ENCODE results near the gene AK8.

AK8 gene

GRCh38 chr9:132710333-132710732 is 167.8 kb downstream of the AK8 start:
- no peak for DNase-seq

GRCh38 chr9:132708769-132709430 is 169.2 kb downstream of the AK8 start:
- no peak for DNase-seq

DNA sequence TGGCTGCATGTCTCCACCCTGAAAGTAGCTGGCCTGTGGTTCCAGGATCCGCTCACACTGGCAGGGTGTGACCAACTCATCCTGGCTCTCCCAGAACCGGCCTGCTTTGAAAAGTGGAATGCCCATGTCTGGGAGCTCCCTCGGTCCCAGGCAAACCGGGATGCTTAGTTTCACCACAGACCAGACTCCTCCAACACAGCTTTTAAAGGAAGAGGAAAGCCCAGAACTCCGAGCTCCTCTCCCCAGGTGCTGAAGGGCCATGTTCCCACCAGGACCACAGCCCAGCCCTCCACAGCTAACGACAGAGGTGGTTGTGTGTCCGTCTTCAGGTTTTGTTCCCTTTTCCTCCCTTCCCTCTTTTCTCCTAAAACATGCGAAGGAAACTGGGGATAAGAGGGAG is 169.8 kb downstream of the AK8 start:
- DNase-seq = no peak

DNA sequence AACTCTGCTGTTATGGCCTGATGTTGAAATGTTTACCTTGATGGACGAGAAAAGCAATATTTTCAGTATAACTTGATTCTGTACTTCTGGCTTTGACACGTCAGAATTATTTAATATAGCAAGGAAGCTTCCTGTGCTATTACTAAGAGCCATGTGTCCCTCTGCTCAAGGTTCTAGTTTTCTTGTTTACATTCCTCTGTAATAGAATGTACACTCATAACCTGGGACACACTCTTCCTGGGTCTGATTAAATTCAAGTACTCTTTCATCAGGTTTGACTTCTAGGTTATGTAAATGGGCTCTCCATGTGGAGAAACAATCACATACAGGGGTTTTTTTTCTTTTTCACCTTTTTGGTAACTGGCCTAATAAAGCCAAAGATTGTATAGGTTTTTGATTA is 174.7 kb downstream of the AK8 start:
- no peak for DNase-seq

DNA sequence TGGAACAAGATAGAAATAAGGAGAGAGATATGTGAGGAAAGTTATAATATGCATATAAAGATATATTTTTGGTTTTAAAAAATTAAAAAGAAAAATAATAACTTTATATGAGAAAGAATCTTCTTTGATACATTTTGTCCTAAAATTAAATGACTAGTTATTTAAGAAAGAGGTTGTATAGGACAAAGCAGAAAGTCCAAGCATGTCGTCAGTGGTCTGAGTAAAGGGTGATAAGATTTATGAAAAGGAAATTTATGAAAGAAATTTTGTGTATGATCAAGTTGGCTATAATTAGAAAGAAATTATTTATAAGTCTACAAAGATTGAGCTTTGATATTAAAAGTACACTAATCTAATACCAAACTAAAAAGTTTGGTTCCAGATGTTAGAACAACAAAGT is 175.8 kb downstream of the AK8 start:
- no peak for DNase-seq

GRCh38 chr9:132699956-132700355 is 178.1 kb downstream of the AK8 start:
- no peak for DNase-seq

DNA sequence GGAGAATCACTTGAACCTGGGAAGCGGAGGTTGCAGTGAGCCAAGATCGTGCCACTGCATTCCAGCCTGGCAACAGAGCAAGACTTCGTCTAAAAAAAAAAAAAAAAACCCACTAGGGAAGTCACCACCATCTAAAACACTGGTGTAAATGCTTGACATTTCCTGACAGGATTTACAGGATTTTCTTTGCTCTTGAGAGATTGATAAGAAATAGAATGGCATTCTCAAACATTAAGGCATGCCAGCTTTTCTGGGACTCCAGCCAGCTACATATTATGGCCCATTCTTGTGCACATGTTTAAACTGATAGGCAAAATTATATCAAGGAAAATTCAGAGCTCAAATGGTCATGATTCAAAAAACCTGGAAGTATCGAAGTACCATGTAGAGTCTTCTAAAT is 179.1 kb downstream of the AK8 start:
- no peak for DNase-seq

DNA sequence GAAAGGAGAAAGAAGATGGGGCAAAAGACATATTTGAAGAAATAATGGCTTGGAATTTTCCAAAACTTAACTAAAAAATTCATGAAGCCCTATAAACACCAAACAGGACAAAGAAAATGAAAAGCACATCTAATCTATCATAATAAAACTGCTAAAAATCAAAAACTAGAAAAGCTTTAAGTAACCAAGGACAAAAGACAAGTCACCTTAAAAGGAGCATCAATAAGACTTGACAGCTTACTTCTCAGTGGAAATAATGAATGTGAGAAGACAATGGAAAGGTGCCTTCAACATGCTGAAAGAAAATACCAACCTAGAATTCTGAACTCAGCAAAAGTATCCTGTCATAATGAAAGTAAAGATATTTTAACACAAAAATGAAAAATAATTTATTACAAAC is 180.9 kb downstream of the AK8 start:
- no peak for DNase-seq

DNA sequence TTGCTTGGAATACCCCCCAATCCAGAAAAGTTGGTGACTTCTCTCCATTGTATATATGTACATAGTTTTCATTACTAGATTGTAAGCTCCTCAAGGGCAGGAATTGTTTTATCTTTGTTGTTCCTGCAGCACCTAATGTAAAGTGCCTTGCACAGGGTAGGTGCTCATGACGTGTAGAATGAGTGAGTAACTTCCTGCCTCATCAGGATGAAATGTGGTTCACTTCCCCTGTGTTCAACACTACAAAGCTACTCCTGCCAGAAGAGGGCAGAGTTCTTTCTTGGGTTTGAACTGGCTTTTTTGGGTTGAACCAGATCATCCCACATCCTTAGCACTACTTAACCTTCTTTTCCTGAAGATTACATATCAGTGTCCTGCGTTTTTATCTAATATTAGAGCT is 183.9 kb downstream of the AK8 start:
- no peak for DNase-seq

DNA sequence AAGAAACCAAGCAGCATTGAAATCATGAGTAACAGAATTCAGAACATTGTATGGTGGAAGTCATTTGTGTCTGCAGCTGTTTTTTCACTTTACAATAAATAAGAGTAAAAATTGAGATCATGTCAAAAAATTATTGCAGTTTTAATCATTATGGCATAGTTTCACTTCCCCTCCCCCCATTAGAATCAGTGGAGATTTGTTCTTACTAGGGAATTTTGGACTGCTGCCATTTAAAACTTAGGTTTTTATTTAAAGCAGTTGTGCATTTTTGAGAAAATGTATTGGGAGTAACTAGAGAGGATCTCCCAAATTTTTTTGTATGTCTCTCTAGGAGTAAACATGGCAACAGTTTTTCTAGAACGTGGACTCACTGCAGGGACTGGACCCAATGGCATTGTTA is 187.4 kb downstream of the AK8 start:
- no peak for DNase-seq

- no peak for DNase-seq
Measured at GRCh38 chr9:132683873-132684272, 194.2 kb downstream of the AK8 start.

DNA sequence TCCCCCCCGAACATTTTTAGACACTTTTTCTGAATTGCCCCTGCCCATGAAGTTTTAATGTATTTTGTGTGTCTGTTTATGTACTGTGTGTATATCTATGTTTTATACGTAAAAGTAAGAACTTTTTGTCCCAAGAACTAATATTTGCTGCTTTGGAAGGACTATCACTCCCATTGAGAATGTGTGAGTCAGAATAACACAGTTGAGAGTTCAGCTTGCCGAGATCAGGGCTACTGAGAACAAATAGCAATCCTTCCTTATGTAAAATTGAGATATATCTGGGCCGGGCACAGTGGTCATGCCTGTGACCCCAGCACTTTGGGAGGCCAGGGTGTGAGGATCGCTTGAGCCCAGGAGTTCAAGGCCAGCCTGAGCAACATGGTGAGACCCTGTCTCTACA is 196.5 kb downstream of the AK8 start:
- no peak for DNase-seq

DNA sequence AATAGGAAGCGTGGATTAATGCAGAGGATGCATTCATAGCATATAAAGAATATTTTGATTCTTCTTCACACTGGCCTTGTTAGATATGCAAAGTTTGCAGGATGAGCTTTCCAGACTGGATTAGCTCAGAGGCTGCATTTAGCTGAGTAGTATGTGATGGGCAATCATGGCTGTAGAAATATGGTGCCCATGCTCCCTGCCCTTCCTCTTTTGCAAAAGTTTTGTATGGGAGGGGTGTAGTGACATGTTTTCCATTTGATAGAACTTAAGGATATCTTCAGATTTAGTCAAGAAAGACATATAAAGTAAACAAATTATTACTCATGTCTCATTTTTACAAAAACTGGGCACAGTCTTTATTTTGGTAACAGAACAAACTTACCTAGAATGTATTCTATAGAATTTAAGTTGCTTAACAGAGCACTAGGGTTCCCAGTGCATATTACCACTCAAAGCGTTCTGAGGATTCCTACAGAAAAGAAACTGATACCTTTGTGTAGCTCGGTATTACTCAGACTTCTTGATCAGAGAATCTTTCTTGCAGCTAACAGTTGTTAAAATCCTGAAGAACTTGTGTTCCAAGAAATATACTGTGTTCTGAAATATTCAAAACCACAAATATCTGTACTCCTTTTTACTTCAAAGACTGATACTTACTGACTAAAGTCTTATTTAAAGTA is 198.0 kb downstream of the AK8 start:
- no peak for DNase-seq

GRCh38 chr9:132677976-132678375 is 200.1 kb downstream of the AK8 start:
- no peak for DNase-seq

All from activated naive CD4-positive, alpha-beta T cell treated with anti-CD3 and anti-CD28 coated beads, Interleukin-2, amount 50 U/mL, for 16 hours (primary cell).